ENCODE data around the gene DYNC1I1. TPM values are rescaled to one million over a fixed set of nuclear protein-coding genes. Genes with fewer than 3 reads are reported as not detected.

The DYNC1I1 gene
- total RNA-seq, 1 donor from 2014 or later, result 39.0 TPM

DNA sequence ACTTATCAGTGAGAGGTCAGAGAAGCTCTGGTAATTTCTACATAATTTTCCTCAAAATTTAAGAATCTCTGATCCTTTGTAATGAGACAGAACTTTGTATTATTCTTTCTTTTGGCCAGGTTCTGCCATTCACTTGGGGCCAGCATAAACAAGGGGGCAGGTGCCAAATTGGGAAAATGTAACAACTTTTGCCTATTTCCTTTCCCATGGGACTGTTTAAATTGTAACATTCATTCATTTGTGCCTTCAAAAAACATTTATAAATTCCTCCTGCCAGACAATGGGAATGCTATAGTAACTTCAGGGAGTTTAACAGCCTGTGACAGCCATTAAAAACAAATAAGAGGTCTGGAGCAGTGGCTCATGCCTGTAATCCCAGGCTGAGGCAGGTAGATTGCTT lies 12.4 kb downstream of the DYNC1I1 start:
- intact Hi-C loops (cut with micrococcal nuclease), result no loop called here
- DNase-seq (no peak), ATAC-seq (no peak)

DNA sequence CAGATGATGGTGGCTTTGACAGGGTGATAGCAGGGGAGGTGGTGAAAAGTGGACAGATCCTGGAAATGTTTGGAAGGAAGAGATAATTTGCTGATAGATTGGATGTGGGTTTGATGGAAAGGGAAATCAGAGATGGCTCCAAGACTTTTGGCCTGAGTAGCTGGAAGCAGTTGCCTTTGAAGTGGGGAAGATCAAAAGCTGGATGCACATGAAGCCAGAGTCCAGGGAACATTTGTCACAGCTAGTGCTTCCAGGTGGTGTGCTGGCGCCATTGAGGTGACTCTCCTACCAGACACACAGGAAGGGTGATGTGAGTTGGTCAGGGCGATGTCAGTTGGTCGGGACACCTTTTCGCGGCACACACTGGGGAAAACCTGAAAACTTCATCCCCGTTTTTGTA lies 15.9 kb downstream of the DYNC1I1 start:
- ATAC-seq (no peak), DNase-seq (no peak)
- intact Hi-C loops (cut with micrococcal nuclease), result no loop called here

DNA sequence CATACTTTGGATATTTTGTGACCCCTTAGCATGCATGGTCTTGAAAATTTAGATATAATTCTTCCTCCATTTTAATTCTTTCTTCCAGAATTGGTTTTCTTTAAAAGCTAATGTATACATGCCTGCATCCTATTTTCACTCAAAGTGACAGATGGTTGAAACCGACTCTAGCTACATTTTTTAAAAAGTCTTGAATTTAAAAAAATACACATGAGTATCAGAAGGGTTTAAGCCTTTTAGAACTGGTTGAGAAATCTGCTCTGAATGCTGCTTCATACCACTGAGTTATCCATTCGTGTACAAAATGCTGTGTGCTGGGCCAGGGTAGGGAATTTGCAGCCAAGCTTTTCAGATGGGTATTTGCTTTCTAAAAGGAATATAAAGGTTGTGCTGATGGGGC lies 16.5 kb downstream of the DYNC1I1 start:
- no peak for DNase-seq
- no peak for ATAC-seq
- intact Hi-C loops (cut with micrococcal nuclease), result no loop called here

DNA sequence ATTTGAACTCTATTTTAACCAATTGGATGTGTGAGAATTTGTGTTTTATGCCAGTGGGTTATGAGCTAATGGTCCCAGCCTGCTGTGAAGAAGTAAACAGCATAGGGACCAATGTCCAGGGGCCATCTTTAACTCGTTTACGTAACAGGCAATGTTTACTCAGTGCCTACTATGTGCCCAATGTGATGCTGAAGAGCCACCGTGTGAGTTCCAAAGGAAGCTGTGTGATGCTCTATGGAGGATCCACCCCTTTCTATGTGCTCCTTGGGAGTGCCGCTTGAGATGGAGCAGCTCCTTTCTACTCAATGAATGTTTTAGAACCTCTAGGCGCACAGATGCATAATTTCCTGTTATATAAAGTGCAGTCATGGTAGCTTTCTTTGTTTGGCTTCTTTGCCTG lies 21.3 kb downstream of the DYNC1I1 start:
- no peak for DNase-seq
- no peak for ATAC-seq
- intact Hi-C loops (cut with micrococcal nuclease), result no loop called here

DNA sequence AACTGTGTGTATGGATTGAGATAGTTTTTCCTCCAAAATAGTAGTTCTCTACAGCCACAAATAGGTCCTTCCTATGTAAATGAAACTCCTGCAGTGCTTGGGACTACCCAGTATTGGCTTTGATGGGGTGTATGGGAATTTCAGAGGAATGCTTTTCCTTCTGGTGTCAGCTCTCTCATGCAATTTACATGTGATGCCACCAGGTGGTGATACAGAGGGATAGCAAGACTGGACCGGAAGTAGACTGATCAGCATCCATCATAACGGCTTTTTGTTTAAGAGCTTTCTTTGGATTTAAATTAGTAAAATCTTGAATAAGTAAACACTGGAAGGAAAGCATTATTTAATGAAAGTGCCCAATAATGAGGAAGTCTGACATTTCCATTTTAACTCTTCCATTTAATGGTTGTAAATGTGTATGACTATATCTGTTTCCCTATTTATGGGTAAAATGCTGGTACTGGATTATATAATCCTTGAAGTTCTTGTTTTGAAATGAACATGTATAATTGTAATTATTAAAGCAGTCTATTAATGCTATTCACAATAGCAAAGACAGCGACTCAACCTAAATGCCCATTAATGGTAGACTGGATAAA lies 22.7 kb downstream of the DYNC1I1 start:
- DNase-seq (no peak), ATAC-seq (no peak)
- intact Hi-C loops (cut with micrococcal nuclease), result no loop called here

DNA sequence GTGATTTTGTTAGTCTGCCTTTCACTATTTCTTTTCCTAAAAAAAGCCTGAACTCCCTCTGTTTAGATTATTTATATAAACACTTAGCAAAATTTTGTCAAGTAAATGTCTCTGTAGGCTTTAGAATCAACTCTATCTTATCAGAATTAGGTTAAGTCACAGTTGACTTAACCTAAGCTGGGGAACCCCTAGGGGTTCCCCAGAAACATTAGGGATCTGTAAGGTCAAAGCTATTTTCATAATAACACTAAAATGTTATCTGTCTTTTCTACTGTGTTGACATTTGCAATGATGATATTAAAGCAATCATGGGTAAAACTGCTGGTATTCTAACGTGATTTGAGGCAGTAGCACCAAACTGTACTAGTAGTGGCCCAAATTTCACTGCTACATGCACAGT lies 24.3 kb downstream of the DYNC1I1 start:
- no peak for DNase-seq
- intact Hi-C loops (cut with micrococcal nuclease), result no loop called here
- ATAC-seq, result no peak

DNA sequence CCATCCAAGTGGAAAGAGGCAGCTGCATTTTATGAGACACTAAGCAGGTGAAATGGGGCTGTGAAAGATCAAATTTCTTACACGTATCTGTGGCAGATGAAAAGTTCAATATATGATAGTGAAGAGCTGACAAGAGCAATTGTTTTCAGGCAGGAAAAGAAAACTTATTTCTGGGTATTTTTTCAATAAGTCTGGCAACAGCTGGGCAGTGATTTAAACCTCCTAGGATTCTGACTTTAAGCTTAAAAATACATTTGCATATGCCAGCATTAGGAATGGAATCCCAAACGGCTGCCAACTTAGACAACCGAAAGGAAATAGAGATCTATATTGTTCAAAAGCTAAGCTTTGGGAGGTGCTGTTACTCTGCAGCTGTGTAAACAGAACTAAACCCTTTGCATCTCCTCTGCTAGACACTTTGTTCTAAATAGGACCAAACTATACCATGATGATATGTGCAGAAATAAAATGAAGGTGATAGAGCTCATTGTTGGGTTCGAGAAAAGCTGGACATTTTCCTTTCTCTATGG lies 26.1 kb downstream of the DYNC1I1 start:
- intact Hi-C loops (cut with micrococcal nuclease), result no loop called here
- ATAC-seq, result no peak
- no peak for DNase-seq

DNA sequence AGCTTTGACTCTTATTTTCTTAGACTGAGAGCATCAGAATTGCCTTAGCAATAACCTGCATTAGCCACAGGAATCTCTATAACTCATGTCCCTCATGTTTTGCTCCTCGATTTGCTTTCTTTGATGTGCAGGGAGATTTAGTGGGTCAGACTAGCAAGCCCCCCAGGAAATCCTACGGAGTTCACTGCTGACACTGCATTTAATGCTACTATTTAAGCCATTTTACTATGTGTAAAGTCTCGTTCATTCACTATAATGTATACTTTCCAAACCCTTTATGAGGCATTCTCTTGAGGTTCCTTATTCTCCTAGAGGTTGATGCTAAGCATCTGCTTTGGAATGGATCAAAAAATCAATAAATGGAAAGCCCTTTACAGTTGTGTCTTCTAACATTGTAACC lies 28.4 kb downstream of the DYNC1I1 start:
- DNase-seq (no peak), ATAC-seq (no peak)
- intact Hi-C loops (cut with micrococcal nuclease), result no loop called here

DNA sequence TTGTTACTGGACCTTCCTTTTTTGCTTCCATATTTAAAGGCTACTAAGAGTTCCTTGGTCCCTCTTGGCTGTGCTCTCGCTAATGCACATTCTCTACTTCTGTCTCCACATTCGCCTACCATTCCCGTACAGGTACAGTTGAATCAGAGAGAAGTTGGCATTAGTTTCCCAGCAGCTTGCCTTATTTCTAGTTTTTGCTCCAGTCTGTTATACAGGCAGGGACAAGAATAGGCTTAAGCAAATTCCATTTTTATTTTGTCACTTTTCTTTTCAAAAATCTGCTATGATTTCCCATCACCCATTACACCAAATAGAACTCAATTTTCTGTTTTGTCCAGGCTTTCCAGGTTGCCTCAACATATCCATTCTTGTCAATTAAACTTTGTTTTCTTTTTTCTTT lies 29.9 kb downstream of the DYNC1I1 start:
- no peak for DNase-seq
- ATAC-seq, result no peak
- intact Hi-C loops (cut with micrococcal nuclease), result no loop called here

DNA sequence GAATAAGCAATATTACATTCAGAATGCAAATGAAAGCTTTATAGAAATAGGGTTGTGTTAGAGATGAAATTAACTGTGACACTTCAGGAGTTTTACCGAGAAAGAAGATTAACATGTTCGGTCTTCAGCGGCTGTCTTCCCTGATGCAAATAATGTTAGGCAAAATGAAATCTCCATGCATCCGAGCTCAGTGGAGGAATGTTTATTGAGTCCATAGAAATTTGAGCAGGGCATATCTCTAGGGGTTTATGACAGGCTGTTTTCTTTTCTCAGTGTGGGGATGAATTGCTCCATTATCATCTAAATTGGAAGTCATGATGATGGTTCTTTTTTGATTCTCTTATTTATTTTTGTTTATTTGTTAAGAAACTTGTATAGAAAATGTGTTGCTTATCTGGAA lies 31.7 kb downstream of the DYNC1I1 start:
- intact Hi-C loops (cut with micrococcal nuclease), result no loop called here
- DNase-seq, result no peak
- no peak for ATAC-seq

DNA sequence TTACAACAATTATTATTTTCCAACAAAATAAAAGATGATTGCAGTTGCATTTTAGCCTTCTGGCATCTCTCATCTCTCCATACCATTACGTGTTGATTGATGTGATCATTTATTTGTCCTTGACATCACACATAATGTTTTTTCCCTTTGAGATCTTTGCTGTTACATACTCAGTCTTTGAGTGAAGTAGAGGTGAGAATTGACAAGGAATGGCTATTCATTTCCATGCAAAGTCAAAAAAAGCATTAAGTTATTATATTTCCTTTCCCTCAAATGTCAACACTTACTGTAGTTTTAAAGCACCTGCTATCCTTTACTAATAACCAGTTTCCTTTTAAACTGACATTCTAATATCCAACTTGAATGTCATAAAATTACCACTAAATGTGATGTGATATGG lies 33.6 kb downstream of the DYNC1I1 start:
- ATAC-seq, result no peak
- intact Hi-C loops (cut with micrococcal nuclease), result no loop called here

DNA sequence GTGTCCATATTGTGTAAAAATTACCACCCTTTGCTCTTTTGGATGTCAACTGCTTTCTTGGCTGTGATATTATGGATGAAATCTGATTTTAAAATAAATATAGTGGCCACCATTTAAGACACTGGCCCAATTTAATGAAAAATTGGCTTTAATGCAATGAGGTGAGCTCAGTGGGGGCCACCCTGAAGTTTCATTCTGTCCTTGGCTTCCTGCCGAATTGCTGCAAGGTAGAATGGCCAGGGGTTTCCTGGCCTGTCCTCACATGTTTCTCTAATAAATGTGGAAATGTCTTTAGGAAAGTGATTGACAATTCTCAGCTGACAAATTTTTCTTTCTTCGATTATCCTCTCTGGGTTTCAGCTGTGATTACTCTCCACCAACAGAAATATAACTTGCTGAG lies 36.0 kb downstream of the DYNC1I1 start:
- DNase-seq, result no peak
- intact Hi-C loops (cut with micrococcal nuclease), result loop anchor here (2.0 kb wide), 1 partner anchor 52 kb away; no protein-coding TSS in a partner anchor
- no peak for ATAC-seq

More for the DNA sequence above, 33.6 kb downstream of the DYNC1I1 start:
- no peak for DNase-seq

DNA sequence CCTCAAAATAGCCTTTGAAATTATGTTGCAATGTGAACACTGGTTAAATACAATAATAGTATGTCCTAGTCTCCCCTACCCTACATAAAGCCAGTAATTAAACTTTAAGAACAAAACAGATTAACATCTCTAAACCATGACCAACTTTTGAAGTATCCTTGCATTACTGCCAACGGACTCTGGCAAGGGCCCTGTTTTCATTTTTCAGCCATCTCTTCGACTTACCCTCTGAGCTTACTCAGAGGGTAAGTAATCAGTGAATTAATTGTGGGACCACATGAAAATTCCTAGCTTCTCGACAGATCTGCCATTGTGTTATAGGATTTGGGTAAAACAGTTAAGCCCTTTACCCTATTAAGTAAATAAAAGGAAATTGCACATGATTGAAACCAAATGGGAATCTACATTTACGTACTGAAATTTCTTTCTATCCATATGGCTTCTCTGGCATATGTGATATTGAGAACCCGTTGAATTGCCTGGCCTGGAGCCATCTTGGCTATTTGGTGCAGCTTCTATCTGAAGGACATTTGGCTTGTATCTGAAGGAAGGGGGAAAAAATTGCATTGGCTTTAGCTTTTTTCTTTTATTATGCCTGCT lies 39.6 kb downstream of the DYNC1I1 start:
- ATAC-seq (no peak), DNase-seq (no peak)
- intact Hi-C loops (cut with micrococcal nuclease), result no loop called here

DNA sequence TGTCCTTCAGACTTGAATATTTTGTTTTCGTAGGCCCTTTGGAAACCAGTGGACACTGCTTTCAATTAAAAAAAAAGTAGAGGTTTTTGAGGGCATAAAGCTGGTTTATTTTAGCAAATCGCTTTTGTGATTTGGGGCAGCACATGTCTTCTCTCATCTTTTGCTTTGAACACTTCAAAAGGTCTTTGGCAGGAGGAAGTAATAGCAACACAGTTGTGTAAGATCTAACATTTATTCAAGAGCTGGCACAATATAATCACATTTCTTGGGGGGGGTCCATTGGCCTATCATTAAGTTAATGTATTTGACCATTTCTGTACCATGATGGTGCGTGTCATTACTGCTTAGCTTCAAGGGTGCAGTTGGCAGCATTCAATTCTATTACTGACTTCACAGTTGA lies 42.4 kb downstream of the DYNC1I1 start:
- DNase-seq (no peak), ATAC-seq (no peak)
- intact Hi-C loops (cut with micrococcal nuclease), result no loop called here

DNA sequence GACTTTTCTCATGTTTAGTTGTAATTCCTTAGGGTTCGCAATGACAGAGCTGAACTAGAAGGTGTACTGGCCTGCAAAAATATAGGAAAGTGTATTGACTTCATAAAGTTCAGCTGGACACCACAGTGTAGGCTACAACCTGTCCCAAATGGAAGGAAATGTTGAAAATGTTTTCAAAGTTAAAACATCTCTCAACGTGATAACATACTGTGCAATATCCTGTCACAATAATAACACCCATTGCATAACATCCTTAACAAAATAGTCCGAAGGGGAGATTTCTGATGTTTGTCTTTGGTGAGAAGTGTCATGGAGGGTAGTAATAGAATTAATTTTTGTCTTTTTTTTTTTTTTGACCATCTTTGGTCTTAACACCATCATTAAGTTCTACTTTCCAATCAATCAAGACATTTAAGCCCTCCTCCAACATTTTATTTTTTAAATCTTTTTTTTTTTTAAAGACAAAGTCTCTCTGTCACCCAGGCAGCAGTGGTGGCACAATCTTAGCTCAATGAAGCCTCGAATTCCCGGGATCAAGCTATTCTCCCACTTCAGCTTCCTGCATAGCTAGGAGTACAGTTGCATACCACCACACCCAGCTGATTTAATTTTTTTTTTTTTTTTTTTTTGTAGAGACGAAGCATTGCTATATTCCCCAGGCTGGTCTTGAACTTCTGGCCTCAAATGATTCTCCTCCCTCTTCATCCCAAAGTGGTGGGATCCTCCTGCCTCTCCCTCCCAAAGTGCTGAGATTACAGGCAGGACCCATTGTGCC lies 45.7 kb downstream of the DYNC1I1 start:
- DNase-seq (no peak), ATAC-seq (no peak)
- intact Hi-C loops (cut with micrococcal nuclease), result no loop called here

DNA sequence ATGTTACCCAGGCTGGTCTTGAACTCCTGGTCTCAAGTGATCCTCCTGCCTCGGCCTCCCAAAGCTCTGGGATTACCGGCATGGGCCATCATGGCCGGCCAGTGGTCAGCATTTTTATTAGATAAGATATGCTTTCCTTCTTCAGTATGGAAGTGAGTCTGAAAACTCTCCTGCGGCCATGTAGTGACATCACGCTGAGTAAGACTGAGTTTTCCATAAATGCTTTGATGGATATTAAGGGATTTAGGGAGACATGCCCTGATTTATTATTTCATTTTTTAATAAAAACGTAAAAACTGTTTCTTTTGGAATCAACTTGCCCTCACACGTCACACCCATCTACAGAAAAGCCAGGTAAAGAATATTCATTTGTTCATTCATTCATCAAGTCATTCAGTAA lies 48.4 kb downstream of the DYNC1I1 start:
- ATAC-seq, result no peak
- no peak for DNase-seq
- intact Hi-C loops (cut with micrococcal nuclease), result no loop called here

DNA sequence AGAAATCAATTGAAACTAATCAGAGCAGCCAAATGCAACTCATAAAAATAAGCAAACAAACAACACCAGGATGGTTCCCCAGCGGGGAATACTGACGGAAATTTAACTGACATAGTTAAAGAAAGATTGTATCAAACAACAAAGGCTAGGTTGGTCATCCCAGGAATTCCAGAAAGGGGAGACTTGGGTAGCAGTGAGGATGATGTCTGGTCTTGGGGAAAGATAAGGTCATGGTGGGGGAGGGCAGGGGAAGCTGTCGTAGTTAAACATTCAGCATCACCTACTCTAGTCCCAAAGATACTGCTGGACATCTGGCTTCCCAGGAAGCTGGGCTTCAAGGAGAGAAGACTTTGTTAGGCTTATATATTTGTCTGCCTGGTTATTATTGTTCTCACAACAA lies 50.4 kb downstream of the DYNC1I1 start:
- intact Hi-C loops (cut with micrococcal nuclease), result no loop called here
- ATAC-seq (no peak), DNase-seq (no peak)

DNA sequence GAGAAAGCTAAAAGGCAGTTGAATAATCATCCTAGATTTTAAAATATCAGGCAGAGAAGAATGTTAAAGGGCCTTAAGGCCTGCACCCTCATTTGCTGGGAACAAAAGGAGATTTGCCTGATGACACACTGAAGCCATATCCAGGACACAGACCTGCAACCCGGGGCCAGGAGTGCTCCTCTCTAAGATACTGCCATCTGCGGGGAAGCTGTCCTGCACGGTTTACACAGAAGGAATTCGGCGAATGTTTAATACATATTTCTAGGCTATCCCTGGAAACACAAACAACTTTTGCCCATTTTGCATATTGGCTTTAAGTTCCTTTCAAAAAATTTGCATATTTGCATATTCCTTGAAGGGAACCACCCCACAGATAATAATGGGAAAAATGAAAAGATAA lies 52.3 kb downstream of the DYNC1I1 start:
- ATAC-seq (no peak), DNase-seq (no peak)
- intact Hi-C loops (cut with micrococcal nuclease), result no loop called here

DNA sequence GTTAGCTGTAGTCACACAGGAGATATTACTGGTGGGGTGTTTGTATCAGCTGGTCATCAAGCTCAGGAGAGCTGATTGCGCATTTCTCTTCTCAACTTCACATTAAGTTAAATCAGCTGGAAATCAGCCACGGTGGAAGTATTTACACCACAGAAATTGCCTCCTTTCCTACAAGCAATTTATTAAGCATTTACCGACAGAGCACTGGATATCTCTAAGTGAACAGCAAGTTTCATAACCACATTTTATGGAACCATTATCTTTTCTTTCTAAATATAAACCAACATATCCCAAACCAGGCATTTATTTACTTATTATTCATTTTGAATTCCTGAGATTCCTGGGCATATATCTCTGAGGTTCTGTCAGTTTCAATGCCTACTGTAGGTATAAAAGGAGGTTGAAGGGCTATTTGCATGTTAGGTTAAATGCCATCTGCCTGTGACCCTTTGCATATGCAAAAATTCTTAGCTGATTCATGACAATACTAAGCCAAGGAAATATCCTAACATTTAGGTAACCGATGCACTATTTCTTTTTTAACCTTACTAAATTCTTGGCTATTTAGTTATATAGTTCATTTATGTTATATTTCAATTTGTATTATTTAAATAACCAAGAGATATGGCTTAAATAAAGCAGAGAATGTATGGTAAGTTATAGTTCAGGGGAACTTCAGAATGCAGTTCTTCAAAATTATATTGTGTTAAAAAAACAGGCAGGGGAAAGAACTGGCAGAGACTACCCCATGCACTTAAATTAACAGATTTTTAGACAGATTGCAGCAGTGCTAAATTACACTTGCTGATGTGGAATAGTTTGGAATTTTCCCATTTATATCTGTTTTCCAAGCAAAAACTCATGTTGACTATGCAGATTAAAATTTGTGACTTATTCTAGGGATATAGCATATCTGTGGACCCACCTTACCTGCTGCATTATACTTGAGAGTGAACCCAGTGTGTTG lies 56.8 kb downstream of the DYNC1I1 start:
- ATAC-seq, result no peak
- intact Hi-C loops (cut with micrococcal nuclease), result no loop called here
- no peak for DNase-seq

Measured in left ventricle myocardium superior (tissue), 1 donor.